Measurements from ENCODE around the gene CAPN5.

Gene CAPN5

GRCh38 chr11:77107950-77108349, 41.2 kb downstream of the CAPN5 start:
- Histone ChIP-seq H3K79me2 (ENCODE audit: control insufficient read depth, insufficient read depth, low read length, poor library complexity) (no peaks in the 10 kb centered on the region), H3K27me3 (ENCODE audit: insufficient read depth, low read length) (no peaks in the 10 kb centered on the region), H3K79me1 (ENCODE audit: low read length) (no peaks in the 10 kb centered on the region), H2BK5ac (ENCODE audit: low read depth, low read length, poor library complexity) (no peak overlapping the region), H2BK12ac (ENCODE audit: low read length) (no peak overlapping the region), H2AK5ac (ENCODE audit: low read length) (no peak overlapping the region), H3K9ac (ENCODE audit: low read length) (no peak overlapping the region), H3K4me2 (ENCODE audit: low read length) (no peak overlapping the region), H3K23ac (ENCODE audit: low read length) (no peak overlapping the region), H3K18ac (ENCODE audit: low read length) (no peak overlapping the region), H4K91ac (ENCODE audit: low read depth, low read length) (no peak overlapping the region), H2BK120ac (ENCODE audit: insufficient read depth, low read length, poor library complexity) (no peak overlapping the region), H3K27ac (ENCODE audit: low read depth, low read length) (no peak overlapping the region), H3K4me1 (ENCODE audit: control insufficient read depth in 1 of 2, insufficient read depth in 2 of 2, low read length in 2 of 2) (peaks cover 0 to 6% of the 10 kb centered on the region in 2 experiments), H4K8ac (ENCODE audit: low read depth, low read length) (no peak overlapping the region), H3K14ac (ENCODE audit: low read length) (no peak overlapping the region), H2AFZ (ENCODE audit: insufficient read depth, low read length, poor library complexity) (no peak overlapping the region), H3K4me3 (ENCODE audit: low read depth, low read length) (no peak overlapping the region), H3K9me3 (ENCODE audit: insufficient read depth, low read depth, low read length) (no peaks in the 10 kb centered on the region), H3K4ac (ENCODE audit: low read depth, low read length) (no peak overlapping the region), H4K12ac (ENCODE audit: low read depth, low read length) (no peak overlapping the region), H3K36me3 (ENCODE audit: control insufficient read depth in 1 of 2, insufficient read depth in 2 of 2, low read length in 2 of 2) (no peaks in the 10 kb centered on the region)
- DNase-seq: no peak
- WGBS (ENCODE audit: extremely low coverage, insufficient coverage, insufficient read length): no CpG with 5 or more reads among the region's 3 CpGs

DNA sequence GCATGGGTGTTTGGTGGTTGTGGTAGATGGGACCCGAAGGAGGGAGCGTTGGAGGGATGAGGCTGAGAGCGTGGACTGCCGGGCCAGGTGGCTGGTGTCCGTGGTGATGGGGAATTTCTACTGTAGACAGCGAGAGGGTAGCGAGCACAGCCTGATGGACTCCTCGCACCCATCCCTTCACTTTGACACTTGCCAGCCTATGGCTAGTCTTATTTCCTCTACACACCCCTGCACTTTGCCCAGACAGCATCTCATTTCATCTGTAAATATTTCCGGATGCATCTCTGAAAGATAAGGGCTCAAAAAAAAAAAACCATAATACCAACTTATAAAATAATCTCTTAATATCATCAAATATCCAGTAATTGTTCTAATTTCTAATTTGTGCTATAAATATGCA, 41.7 kb downstream of the CAPN5 start:
- no peaks in the 10 kb centered on the region for H3K79me1 ChIP-seq (ENCODE audit: low read length)
- no peak overlapping the region for H2BK5ac ChIP-seq (ENCODE audit: low read depth, low read length, poor library complexity)
- H3K4me1 ChIP-seq (ENCODE audit: control insufficient read depth in 1 of 2, insufficient read depth in 2 of 2, low read length in 2 of 2): peaks cover 0 to 6% of the 10 kb centered on the region in 2 experiments
- H3K27ac ChIP-seq (ENCODE audit: low read depth, low read length): no peak overlapping the region
- no peak overlapping the region for H4K91ac ChIP-seq (ENCODE audit: low read depth, low read length)
- H4K12ac ChIP-seq (ENCODE audit: low read depth, low read length): no peak overlapping the region
- no peaks in the 10 kb centered on the region for H3K9me3 ChIP-seq (ENCODE audit: insufficient read depth, low read depth, low read length)
- no peak overlapping the region for H2BK120ac ChIP-seq (ENCODE audit: insufficient read depth, low read length, poor library complexity)
- no peaks in the 10 kb centered on the region for H3K79me2 ChIP-seq (ENCODE audit: control insufficient read depth, insufficient read depth, low read length, poor library complexity)
- no peaks in the 10 kb centered on the region for H3K27me3 ChIP-seq (ENCODE audit: insufficient read depth, low read length)
- H3K4me3 ChIP-seq (ENCODE audit: low read depth, low read length): no peak overlapping the region
- H2AFZ ChIP-seq (ENCODE audit: insufficient read depth, low read length, poor library complexity): no peak overlapping the region
- no peak overlapping the region for H2BK12ac ChIP-seq (ENCODE audit: low read length)
- no CpG with 5 or more reads among the region's 9 CpGs for WGBS (ENCODE audit: extremely low coverage, insufficient coverage, insufficient read length)
- no peak overlapping the region for H3K14ac ChIP-seq (ENCODE audit: low read length)
- no peak overlapping the region for H2AK5ac ChIP-seq (ENCODE audit: low read length)
- no peaks in the 10 kb centered on the region for H3K36me3 ChIP-seq (ENCODE audit: control insufficient read depth in 1 of 2, insufficient read depth in 2 of 2, low read length in 2 of 2)
- no peak overlapping the region for H3K18ac ChIP-seq (ENCODE audit: low read length)
- no peak overlapping the region for H3K4me2 ChIP-seq (ENCODE audit: low read length)
- no peak overlapping the region for H3K4ac ChIP-seq (ENCODE audit: low read depth, low read length)
- H3K23ac ChIP-seq (ENCODE audit: low read length): no peak overlapping the region
- DNase-seq: no peak
- H4K8ac ChIP-seq (ENCODE audit: low read depth, low read length): no peak overlapping the region
- no peak overlapping the region for H3K9ac ChIP-seq (ENCODE audit: low read length)

GRCh38 chr11:77109236-77110019, 42.7 kb downstream of the CAPN5 start:
- H3K4me1 ChIP-seq (ENCODE audit: control insufficient read depth in 1 of 2, insufficient read depth in 2 of 2, low read length in 2 of 2): peaks cover 0 to 6% of the 10 kb centered on the region in 2 experiments
- WGBS (ENCODE audit: extremely low coverage, insufficient coverage, insufficient read length): no CpG with 5 or more reads among the region's 11 CpGs
- no peak overlapping the region for H3K9ac ChIP-seq (ENCODE audit: low read length)

GRCh38 chr11:77110836-77111235, 44.1 kb downstream of the CAPN5 start:
- H3K27me3 ChIP-seq (ENCODE audit: insufficient read depth, low read length): no peaks in the 10 kb centered on the region
- H3K79me1 ChIP-seq (ENCODE audit: low read length): no peaks in the 10 kb centered on the region
- no CpG with 5 or more reads among the region's 6 CpGs for WGBS (ENCODE audit: extremely low coverage, insufficient coverage, insufficient read length)
- H3K27ac ChIP-seq (ENCODE audit: low read depth, low read length): no peak overlapping the region
- no peak overlapping the region for H4K12ac ChIP-seq (ENCODE audit: low read depth, low read length)
- no peak for DNase-seq
- no peak overlapping the region for H2BK5ac ChIP-seq (ENCODE audit: low read depth, low read length, poor library complexity)
- no peak overlapping the region for H2AFZ ChIP-seq (ENCODE audit: insufficient read depth, low read length, poor library complexity)
- no peak overlapping the region for H4K91ac ChIP-seq (ENCODE audit: low read depth, low read length)
- no peak overlapping the region for H3K4ac ChIP-seq (ENCODE audit: low read depth, low read length)
- no peak overlapping the region for H2BK120ac ChIP-seq (ENCODE audit: insufficient read depth, low read length, poor library complexity)
- H4K8ac ChIP-seq (ENCODE audit: low read depth, low read length): no peak overlapping the region
- no peak overlapping the region for H3K23ac ChIP-seq (ENCODE audit: low read length)
- no peaks in the 10 kb centered on the region for H3K36me3 ChIP-seq (ENCODE audit: control insufficient read depth in 1 of 2, insufficient read depth in 2 of 2, low read length in 2 of 2)
- peaks cover 2% of the 10 kb centered on the region for H3K9me3 ChIP-seq (ENCODE audit: insufficient read depth, low read depth, low read length)
- H3K79me2 ChIP-seq (ENCODE audit: control insufficient read depth, insufficient read depth, low read length, poor library complexity): no peaks in the 10 kb centered on the region
- no peak overlapping the region for H3K4me2 ChIP-seq (ENCODE audit: low read length)
- no peak overlapping the region for H3K4me3 ChIP-seq (ENCODE audit: low read depth, low read length)
- H3K18ac ChIP-seq (ENCODE audit: low read length): no peak overlapping the region
- no peak overlapping the region for H2BK12ac ChIP-seq (ENCODE audit: low read length)
- H3K4me1 ChIP-seq (ENCODE audit: control insufficient read depth in 1 of 2, insufficient read depth in 2 of 2, low read length in 2 of 2): no peaks in the 10 kb centered on the region
- H2AK5ac ChIP-seq (ENCODE audit: low read length): no peak overlapping the region
- H3K14ac ChIP-seq (ENCODE audit: low read length): no peak overlapping the region
- H3K9ac ChIP-seq (ENCODE audit: low read length): no peak overlapping the region

More at GRCh38 chr11:77109236-77110019, 42.7 kb downstream of the CAPN5 start:
- no peaks in the 10 kb centered on the region for H3K79me2 ChIP-seq (ENCODE audit: control insufficient read depth, insufficient read depth, low read length, poor library complexity)
- H4K91ac ChIP-seq (ENCODE audit: low read depth, low read length): no peak overlapping the region
- no peaks in the 10 kb centered on the region for H3K9me3 ChIP-seq (ENCODE audit: insufficient read depth, low read depth, low read length)
- H3K23ac ChIP-seq (ENCODE audit: low read length): no peak overlapping the region
- no peak overlapping the region for H2BK12ac ChIP-seq (ENCODE audit: low read length)
- no peak overlapping the region for H3K27ac ChIP-seq (ENCODE audit: low read depth, low read length)
- H4K8ac ChIP-seq (ENCODE audit: low read depth, low read length): no peak overlapping the region
- DNase-seq: no peak
- no peak overlapping the region for H3K4me2 ChIP-seq (ENCODE audit: low read length)
- no peak overlapping the region for H2BK120ac ChIP-seq (ENCODE audit: insufficient read depth, low read length, poor library complexity)
- H3K4ac ChIP-seq (ENCODE audit: low read depth, low read length): no peak overlapping the region
- no peak overlapping the region for H3K18ac ChIP-seq (ENCODE audit: low read length)
- no peak overlapping the region for H3K4me3 ChIP-seq (ENCODE audit: low read depth, low read length)
- H3K79me1 ChIP-seq (ENCODE audit: low read length): no peaks in the 10 kb centered on the region
- no peaks in the 10 kb centered on the region for H3K36me3 ChIP-seq (ENCODE audit: control insufficient read depth in 1 of 2, insufficient read depth in 2 of 2, low read length in 2 of 2)
- H2AK5ac ChIP-seq (ENCODE audit: low read length): no peak overlapping the region
- H3K27me3 ChIP-seq (ENCODE audit: insufficient read depth, low read length): no peaks in the 10 kb centered on the region
- H2BK5ac ChIP-seq (ENCODE audit: low read depth, low read length, poor library complexity): no peak overlapping the region
- no peak overlapping the region for H4K12ac ChIP-seq (ENCODE audit: low read depth, low read length)
- no peak overlapping the region for H2AFZ ChIP-seq (ENCODE audit: insufficient read depth, low read length, poor library complexity)
- H3K14ac ChIP-seq (ENCODE audit: low read length): no peak overlapping the region
